ENCODE results near the gene ACE. TPM values are rescaled to one million over a fixed set of nuclear protein-coding genes. Genes with fewer than 3 reads are reported as not detected.

Gene ACE
- polyA plus RNA-seq, 1 experiment = 3.1 TPM

GRCh38 chr17:63494300-63494928 lies 17.6 kb downstream of the ACE start:
- Histone ChIP-seq H3K27me3 (ENCODE audit: control insufficient read depth, insufficient read depth, low read length) (peaks cover 2% of the 10 kb centered on the region; the same call in 1 of the 2 replicates), H3K4me3 (ENCODE audit: low read depth, low read length) (no peak overlapping the region), H3K36me3 (ENCODE audit: control insufficient read depth, insufficient read depth, low read length) (no peaks in the 10 kb centered on the region)
- ChIA-PET CTCF (interaction anchor here (1.1 to 5.6 kb wide), 2 partner anchors 12 to 15 kb away, joined by 3 to 27 read pairs; no protein-coding TSS in a partner anchor), POLR2A (no interaction called here)
- no peak for TF ChIP-seq CTCF (IDR thresholded peaks at IDR 0.05; ENCODE audit: insufficient read depth, low read depth, low read length)
- no peak for DNase-seq (ENCODE audit: low read depth)

- no peak for DNase-seq (ENCODE audit: low read depth)
- H3K36me3 ChIP-seq (ENCODE audit: control insufficient read depth, insufficient read depth, low read length) = no peaks in the 10 kb centered on the region
- no peak for TF ChIP-seq CTCF (IDR thresholded peaks at IDR 0.05; ENCODE audit: insufficient read depth, low read depth, low read length)
- no peak overlapping the region for H3K4me3 ChIP-seq (ENCODE audit: low read depth, low read length)
- H3K27me3 ChIP-seq (ENCODE audit: control insufficient read depth, insufficient read depth, low read length) = peaks cover 2% of the 10 kb centered on the region; the same call in 1 of the 2 replicates
- ChIA-PET CTCF (interaction anchor here (1.1 to 5.6 kb wide), 2 partner anchors 13 to 16 kb away, joined by 3 to 27 read pairs; no protein-coding TSS in a partner anchor), POLR2A (no interaction called here)
These were observed 18.6 kb downstream of the ACE start for GRCh38 chr17:63495491-63495890.

- ChIA-PET POLR2A (no interaction called here), CTCF (interaction anchor here (1.1 to 5.6 kb wide), 3 partner anchors 9 to 72 kb away, joined by 3 to 27 read pairs (median 3); no protein-coding TSS in a partner anchor)
- Histone ChIP-seq H3K36me3 (ENCODE audit: control insufficient read depth, insufficient read depth, low read length) (no peaks in the 10 kb centered on the region), H3K4me3 (ENCODE audit: low read depth, low read length) (no peak overlapping the region), H3K27me3 (ENCODE audit: control insufficient read depth, insufficient read depth, low read length) (peaks cover 2% of the 10 kb centered on the region; the same call in 1 of the 2 replicates)
- no peak for TF ChIP-seq CTCF (IDR thresholded peaks at IDR 0.05; ENCODE audit: insufficient read depth, low read depth, low read length)
- no peak for DNase-seq (ENCODE audit: low read depth)
These were observed 19.3 kb downstream of the ACE start for GRCh38 chr17:63496177-63496576.

- no peak overlapping the region for H3K4me3 ChIP-seq (ENCODE audit: low read depth, low read length)
- ChIA-PET CTCF (interaction anchor here (1.1 to 5.6 kb wide), 3 partner anchors 8 to 72 kb away, joined by 3 to 27 read pairs (median 3); no protein-coding TSS in a partner anchor), POLR2A (no interaction called here)
- no peak for DNase-seq (ENCODE audit: low read depth)
- H3K36me3 ChIP-seq (ENCODE audit: control insufficient read depth, insufficient read depth, low read length) = no peaks in the 10 kb centered on the region
- no peak for TF ChIP-seq CTCF (IDR thresholded peaks at IDR 0.05; ENCODE audit: insufficient read depth, low read depth, low read length)
- H3K27me3 ChIP-seq (ENCODE audit: control insufficient read depth, insufficient read depth, low read length) = no peaks in the 10 kb centered on the region
These were observed 20.0 kb downstream of the ACE start for GRCh38 chr17:63496663-63497400.

Data from BJ (cell line).